ENCODE results near the gene IGFL1.

Gene IGFL1

GRCh38 chr19:46196410-46197124 is 33.0 kb upstream of the IGFL1 start:
- DNase-seq (ENCODE audit: low read depth): no peak
- H3K4me3 ChIP-seq (ENCODE audit: control insufficient read depth, low read depth, low read length): no peak overlapping the region
- TF ChIP-seq CTCF (conservative IDR thresholded peaks at IDR 0.05; ENCODE audit: control insufficient read depth, insufficient read depth, low read depth, low read length): no peak

- no peak for DNase-seq (ENCODE audit: low read depth)
- TF ChIP-seq CTCF (conservative IDR thresholded peaks at IDR 0.05; ENCODE audit: control insufficient read depth, insufficient read depth, low read depth, low read length): no peak
- H3K4me3 ChIP-seq (ENCODE audit: control insufficient read depth, low read depth, low read length): no peak overlapping the region
Observed at GRCh38 chr19:46197314-46198070, 32.0 kb upstream of the IGFL1 start.

GRCh38 chr19:46198756-46199155 is 30.8 kb upstream of the IGFL1 start:
- no peak overlapping the region for H3K4me3 ChIP-seq (ENCODE audit: control insufficient read depth, low read depth, low read length)
- TF ChIP-seq CTCF (conservative IDR thresholded peaks at IDR 0.05; ENCODE audit: control insufficient read depth, insufficient read depth, low read depth, low read length): no peak
- DNase-seq (ENCODE audit: low read depth): no peak

GRCh38 chr19:46201454-46202310 is 27.9 kb upstream of the IGFL1 start:
- no peak for DNase-seq (ENCODE audit: low read depth)
- no peak for TF ChIP-seq CTCF (conservative IDR thresholded peaks at IDR 0.05; ENCODE audit: control insufficient read depth, insufficient read depth, low read depth, low read length)
- no peak overlapping the region for H3K4me3 ChIP-seq (ENCODE audit: control insufficient read depth, low read depth, low read length)

- DNase-seq (ENCODE audit: low read depth): no peak
- TF ChIP-seq CTCF (conservative IDR thresholded peaks at IDR 0.05; ENCODE audit: control insufficient read depth, insufficient read depth, low read depth, low read length): no peak
- H3K4me3 ChIP-seq (ENCODE audit: control insufficient read depth, low read depth, low read length): no peak overlapping the region
Observed at GRCh38 chr19:46202426-46202825, 27.1 kb upstream of the IGFL1 start.
